Fibroblast of skin of back (primary cell): ENCODE results near the gene DCST2.
"Not testable (repeated sequence)": the region's sequence is repeated elsewhere in the genome, so short reads cannot be mapped to it uniquely, and the experiment has no call there.

Experiments used
- DNase-seq: peaks from one replicate; pipeline ENCODE4 v3.0.0-alpha.2; 2013

The DCST2 gene

GRCh38 chr1:154995301-154995983 is 38.1 kb downstream of the DCST2 start:
- DNase-seq = peak; percentile 86

- DNase-seq = no peak
Measured at GRCh38 chr1:154994591-154994990, 39.0 kb downstream of the DCST2 start.

GRCh38 chr1:154994269-154994587 is 39.4 kb downstream of the DCST2 start:
- DNase-seq = no peak

- DNase-seq = no peak
Measured at GRCh38 chr1:154993572-154994268, 39.9 kb downstream of the DCST2 start, which contains the start of gene LENEP. TSS of gene LENEP (plus strand) at chr1:154993586. CDS start at chr1:154993608, 22 bp downstream.

- peak; percentile 61 for DNase-seq
Measured at GRCh38 chr1:154992721-154993571, 40.6 kb downstream of the DCST2 start.

- no peak for DNase-seq
Measured at GRCh38 chr1:154990276-154990675, 43.3 kb downstream of the DCST2 start.

- no peak for DNase-seq
Measured at GRCh38 chr1:154989195-154989860, 44.3 kb downstream of the DCST2 start.

GRCh38 chr1:154988058-154988954 is 45.3 kb downstream of the DCST2 start:
- no peak for DNase-seq

- no peak for DNase-seq
Measured at GRCh38 chr1:154987326-154987725, 46.3 kb downstream of the DCST2 start.

GRCh38 chr1:154986736-154987135 is 46.8 kb downstream of the DCST2 start:
- not testable (repeated sequence) for DNase-seq

GRCh38 chr1:154983776-154984466 is 49.7 kb downstream of the DCST2 start:
- no peak for DNase-seq

- peak; percentile 100 for DNase-seq
Measured at GRCh38 chr1:154982897-154983648, 50.5 kb downstream of the DCST2 start, which contains the start of gene FLAD1. TSS of gene FLAD1 (plus strand) at chr1:154983344. CDS start at chr1:154983695, 351 bp downstream.

GRCh38 chr1:154982341-154982740 is 51.2 kb downstream of the DCST2 start:
- no peak for DNase-seq

GRCh38 chr1:154978360-154978759 is 55.2 kb downstream of the DCST2 start:
- no peak for DNase-seq

GRCh38 chr1:154977762-154978161 is 55.8 kb downstream of the DCST2 start:
- DNase-seq = not testable (repeated sequence)

GRCh38 chr1:154975409-154976059 is 58.0 kb downstream of the DCST2 start:
- peak; percentile 60 for DNase-seq

- peak; percentile 95 for DNase-seq
Measured at GRCh38 chr1:154974808-154975408, 58.7 kb downstream of the DCST2 start.

- DNase-seq = peak; percentile 100
Measured at GRCh38 chr1:154974102-154974807, 59.3 kb downstream of the DCST2 start, which contains the start of gene CKS1B. TSS of gene CKS1B (plus strand) at chr1:154974681. CDS start at chr1:154974746, 65 bp downstream.
